Hematopoietic multipotent progenitor cell treated with erythropoietin and hydrocortisone succinate and interleukin-3 and kit ligand, for 8 days (in vitro differentiated cells): ENCODE data around the gene CTNNA2.

Experiments used
- DNase-seq: peaks from one replicate; pipeline ENCODE4 v3.0.0-alpha.2; 2015

The CTNNA2 gene

GRCh38 chr2:80670763-80671162, 1157.9 kb downstream of the CTNNA2 start:
- no peak for DNase-seq

GRCh38 chr2:80687524-80687923, 1174.7 kb downstream of the CTNNA2 start:
- no peak for DNase-seq

DNA sequence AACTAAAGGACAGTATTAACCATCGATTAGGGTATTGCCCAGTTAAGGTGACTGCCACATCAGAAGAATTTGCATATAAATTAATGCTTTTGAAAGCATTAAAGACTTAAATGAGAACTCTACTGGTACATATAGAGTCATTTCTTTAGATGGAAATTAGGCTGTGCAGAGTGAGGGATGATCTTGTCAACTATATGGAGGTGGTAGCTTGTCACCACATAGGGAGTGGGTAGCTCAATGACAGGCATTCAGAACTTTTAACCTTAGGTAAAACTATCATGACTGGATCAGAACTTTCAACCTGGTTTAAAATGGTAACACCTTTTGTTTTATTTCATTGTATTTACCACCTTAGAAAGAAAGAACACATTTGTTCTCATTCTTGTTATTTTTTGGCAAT, 1176.3 kb downstream of the CTNNA2 start:
- DNase-seq = no peak
